Heart left ventricle (tissue), 16 donors: ENCODE measurements around the gene MPRIP. TPM values are rescaled to one million over a fixed set of nuclear protein-coding genes. Genes with fewer than 3 reads are reported as not detected.
A peak's percentile ranks its signal among the peaks of the same experiment; 100 is the strongest.

Source experiments
- ATAC-seq, 4 donors: fragments of 200-7000 bp; cut with Tn5 transposase; one replicate each; pipeline ENCODE4 v1.9.1; 2020 to 2022; ENCODE audit warnings: moderate library complexity in 4 of 4, mild to moderate bottlenecking in 3 of 4, moderate number of reproducible peaks in 1 of 4
- DNase-seq, 5 donors: peaks; one replicate each; pipeline ENCODE4 v3.0.0-alpha.2; 2020
- H3K27ac ChIP-seq, 12 donors: fragments of 200-600 bp; sonication (generic) in 4 of 12; one replicate each; pipeline versions ENCODE4 v1.5.0 to v1.8.0; 2016 to 2022; ENCODE audit warnings: mild to moderate bottlenecking in 2 of 12
- H3K27me3 ChIP-seq, 9 donors: fragments of 200-600 bp; sonication (generic) in 2 of 9; one replicate each; pipeline versions ENCODE4 v1.5.1 to v1.8.0; 2016 to 2022; ENCODE audit warnings: mild to moderate bottlenecking in 3 of 9
- H3K36me3 ChIP-seq, 9 donors: fragments of 200-600 bp; sonication (generic) in 2 of 9; one replicate each; pipeline versions ENCODE4 v1.5.0 to v1.8.0; 2018 to 2022; ENCODE audit warnings: mild to moderate bottlenecking in 2 of 9
- H3K4me1 ChIP-seq, 12 donors: fragments of 200-600 bp; sonication (generic) in 4 of 12; one replicate each; pipeline versions ENCODE4 v1.5.0 to v1.8.0; 2016 to 2022; ENCODE audit warnings: mild to moderate bottlenecking in 3 of 12
- H3K4me3 ChIP-seq, 12 donors: fragments of 200-600 bp; sonication (generic) in 4 of 12; one replicate each; pipeline versions ENCODE4 v1.5.0 to v1.8.0; 2017 to 2022; ENCODE audit warnings: mild to moderate bottlenecking in 9 of 12, moderate library complexity in 4 of 12
- H3K9me3 ChIP-seq, 12 donors: fragments of 200-600 bp; sonication (generic) in 4 of 12; one replicate each; pipeline versions ENCODE4 v1.5.0 to v1.8.0; 2016 to 2022; ENCODE audit warnings: mild to moderate bottlenecking in 1 of 12
- CTCF ChIP-seq, 12 donors: fragments of 200-600 bp; sonication (generic) in 4 of 12; IDR thresholded peaks; one replicate each; pipeline versions ENCODE4 v1.5.0 to v1.8.0; 2018 to 2022; ENCODE audit warnings: antibody characterized with exemption in 12 of 12, mild to moderate bottlenecking in 5 of 12
- POLR2A ChIP-seq, 2 donors: fragments of 450-650 bp; IDR thresholded peaks; one replicate each; pipeline ENCODE4 v1.6.1; 2017; ENCODE audit warnings: antibody characterized with exemption in 2 of 2, mild to moderate bottlenecking in 2 of 2, moderate library complexity in 2 of 2
- WGBS, 4 donors: extraction: QIAGEN DNeasy Blood & Tissue Kit in 2 of 4; methylation state at CpG; one replicate each; pipeline versions ENCODE4 v1.1.5 to v1.1.7; 2013 to 2018; 5-methylcytosine and 5-hydroxymethylcytosine counted together
- intact Hi-C, 10 donors: fragments of 100-400 bp; cut with DNase I; formaldehyde crosslinking; loops; one replicate each; pipeline versions ENCODE4 v1.11.1 to v1.14.2; 2022
- polyA plus RNA-seq, 2 donors: library from polyadenylated mRNA; stranded (reverse); fragments of 200-250 nt; gene quantifications; one replicate each; pipeline ENCODE4 v1.2.3, GENCODE V29; 2013
- total RNA-seq, 9 donors: library from RNA; depleted of rRNA in 2 of 9; stranded (reverse); fragments of >200 nt in 2 of 9; fragmentation: NEBNext Ultra II Directional in 3 of 9; extraction: Animal tissue kit (Norgen Biotek cat#: 25700) in 3 of 9; gene quantifications; one replicate each; pipeline versions ENCODE4 v1.1.0 to v1.2.4, GENCODE V29; 2016 to 2023
- donor health status: ischemic (EF 13 %, LVEDD 7.1; RV severe dilation, severe dysfunction).
- donor health status: healthy with polysubstance abuse.
- donor health status: DM: no; HTN: yes; CAD: no.
- donor health status: DM: no; HTN: no; CAD: no.
- donor health status: ischemic (EF 25% LVEDD 6.9; RV normal size, moderate dysfunction).
- donor health status: ischemic (EF 25% LVEDD 5.7; RV mildly dilated, moderate dysfunction).
- donor health status: healthy.
- donor health status: DM: yes; HTN: yes; CAD: no.
- donor health status: ischemic (EF 35%, LVEDD 5.7; RV mildly dilated, moderate dysfunction).
- donor health status: nonischemic (EF 11% LVEDD 7.7; RV severe dilation, severe dysfunction).
- donor health status: DM: yes; HTN: yes; CAD: no.
- donor health status: PGD.
- donor health status: ischemic (EF 29% LVEDD 5.4; RV normal size, mild dysfunction).
- donor health status: nonischemic (EF 23%, LVEDD 6.1; RV moderate dilation, normal function).

The MPRIP gene
- total and polyA plus RNA-seq, 11 donors, result 131 to 686 (median 343) TPM

- Histone ChIP-seq H3K4me3 (peak overlapping the region in 10 of 12 donors; percentile 70 to 93 (median 83)), H3K9me3 (no peaks in the 10 kb centered on the region), H3K36me3 (no peaks in the 10 kb centered on the region), H3K27ac (peak overlapping the region; percentile 75 to 91 (median 86)), H3K27me3 (no peaks in the 10 kb centered on the region), H3K4me1 (peaks cover 14 to 80% (median 68%) of the 10 kb centered on the region in 12 donors)
- no peak for TF ChIP-seq CTCF (IDR thresholded peaks at IDR 0.05)
- TF ChIP-seq POLR2A (IDR thresholded peaks at IDR 0.05), result peak in 1 of 2 donors; percentile 46
- DNase-seq (peak in 4 of 5 donors; percentile 75 to 85 (median 79)), ATAC-seq (peak; percentile 33 to 66 (median 44))
- intact Hi-C loops, result loop anchor here in 7 of 10 donors (5.0 to 10.0 kb wide), 4 partner anchors 32 to 62 kb away; no protein-coding TSS in a partner anchor
- 1 to 3% (median 2%) methylated on average over 6 of the region's 6 CpGs for WGBS, 4 donors
Observed at GRCh38 chr17:17044846-17045561, 2.7 kb downstream of the MPRIP start.

GRCh38 chr17:17048106-17048505 is 5.8 kb downstream of the MPRIP start:
- Histone ChIP-seq H3K9me3 (no peaks in the 10 kb centered on the region), H3K4me3 (no peak overlapping the region), H3K4me1 (peaks cover 33 to 99% (median 86%) of the 10 kb centered on the region in 12 donors), H3K27ac (peak overlapping the region in 8 of 12 donors; percentile 20 to 91 (median 88)), H3K27me3 (no peaks in the 10 kb centered on the region), H3K36me3 (no peaks in the 10 kb centered on the region)
- DNase-seq (no peak), ATAC-seq (no peak)
- intact Hi-C loops, result loop anchor here in 6 of 10 donors (5.0 to 10.0 kb wide), 3 partner anchors 47 to 59 kb away; no protein-coding TSS in a partner anchor
- TF ChIP-seq CTCF (IDR thresholded peaks at IDR 0.05) (no peak), POLR2A (IDR thresholded peaks at IDR 0.05) (no peak)
- 47 to 61% (median 52%) methylated on average over 6 of the region's 6 CpGs for WGBS, 4 donors

GRCh38 chr17:17050346-17051345 is 8.4 kb downstream of the MPRIP start:
- ATAC-seq, result no peak
- H3K9me3 ChIP-seq, result no peaks in the 10 kb centered on the region
- H3K36me3 ChIP-seq, result peaks cover 0 to 6% (median 0%) of the 10 kb centered on the region in 9 donors
- peak overlapping the region in 7 of 12 donors; percentile 5 to 86 (median 63) for H3K27ac ChIP-seq
- no peak for TF ChIP-seq CTCF (IDR thresholded peaks at IDR 0.05)
- TF ChIP-seq POLR2A (IDR thresholded peaks at IDR 0.05), result no peak
- H3K4me3 ChIP-seq, result no peak overlapping the region
- intact Hi-C loops, result loop anchor here in 1 of 10 donors (10.0 kb wide), 1 partner anchor 64 kb away; no protein-coding TSS in a partner anchor
- peak in 1 of 5 donors; percentile 13 for DNase-seq
- WGBS, 4 donors, result 86 to 89% (median 89%) methylated on average over 15 of the region's 15 CpGs
- no peaks in the 10 kb centered on the region for H3K27me3 ChIP-seq
- peaks cover 28 to 100% (median 89%) of the 10 kb centered on the region in 12 donors for H3K4me1 ChIP-seq
